HG03558 (cell line): ENCODE data around the gene ZFAND3.

Source experiments
- ATAC-seq: cut with Tn5 transposase; IDR thresholded peaks from one replicate; pipeline ENCODE4 v1.9.1; 2021; ENCODE audit warnings: moderate number of reproducible peaks; ENCODE audit not compliant: unreplicated experiment; ENCODE audit errors: extremely low read depth

ZFAND3 gene

DNA sequence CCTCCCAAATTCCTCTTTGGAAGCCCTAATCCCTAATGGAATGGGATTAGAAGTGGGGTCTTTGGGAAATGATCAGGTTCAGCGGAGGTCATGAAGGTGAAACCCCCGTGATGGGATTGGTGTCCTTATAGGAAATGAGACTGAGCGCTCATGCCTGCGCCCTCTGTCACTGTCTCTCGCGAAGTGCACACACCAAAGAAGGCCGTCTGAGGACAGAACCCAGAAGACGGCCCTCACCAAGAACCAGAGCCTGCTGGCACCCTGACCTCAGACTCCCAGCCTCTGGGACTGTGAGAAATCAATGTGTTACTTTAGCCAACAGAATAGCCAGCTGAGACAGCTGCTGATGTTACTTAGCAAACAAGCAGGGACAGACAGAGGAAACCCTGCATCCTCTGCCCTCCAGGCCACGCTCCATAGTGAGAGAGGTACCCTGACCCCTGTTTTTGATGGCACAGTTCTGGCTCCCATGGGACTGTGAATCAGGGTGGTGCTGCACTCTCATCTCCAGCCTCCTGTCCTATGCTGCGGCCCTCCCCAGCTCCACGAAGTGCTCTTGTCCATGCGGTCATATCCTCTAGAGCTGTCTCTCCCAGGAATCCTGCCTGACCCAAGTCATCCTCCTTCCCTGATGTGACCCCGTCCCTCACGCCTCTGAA lies 369.3 kb downstream of the ZFAND3 start:
- no peak for ATAC-seq

DNA sequence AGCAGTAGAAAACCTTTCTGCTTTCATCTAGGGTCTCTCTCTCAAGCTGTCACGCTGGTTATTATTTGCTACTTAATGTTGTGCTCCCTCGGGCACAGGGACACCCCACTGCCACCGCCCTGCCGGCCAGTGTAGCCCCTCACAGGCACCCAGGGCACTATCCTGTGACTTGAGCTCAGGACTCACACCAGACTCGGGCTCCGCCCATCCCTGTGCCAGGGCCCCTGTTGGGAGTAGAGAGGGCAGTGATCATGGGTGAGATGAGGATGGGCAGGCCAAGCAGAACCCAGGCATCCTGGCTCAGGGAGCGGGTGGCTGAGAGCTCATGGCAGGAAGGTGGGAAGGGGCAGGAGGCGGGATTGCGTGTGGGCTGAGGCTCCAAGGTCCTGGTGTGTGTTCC lies 371.9 kb downstream of the ZFAND3 start:
- ATAC-seq = no peak

DNA sequence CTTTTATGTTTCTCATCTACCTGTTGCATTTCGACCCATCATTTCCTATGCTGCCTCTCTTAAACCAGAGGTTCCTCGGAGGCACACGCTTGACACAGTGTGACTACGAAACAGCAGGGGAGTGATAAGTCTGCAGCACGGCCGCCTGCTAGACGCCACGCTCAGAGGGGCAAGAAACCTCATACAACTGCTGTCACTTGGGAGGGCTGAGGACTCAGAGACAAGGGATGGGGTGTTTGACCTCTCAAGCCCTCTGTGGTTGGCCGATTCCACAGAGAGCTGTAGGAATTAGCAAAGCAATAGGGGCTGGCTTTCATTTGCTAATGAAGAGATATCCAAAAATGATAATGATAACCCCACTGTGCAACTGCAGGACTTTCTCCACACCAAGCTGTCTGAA lies 372.5 kb downstream of the ZFAND3 start:
- ATAC-seq = no peak

DNA sequence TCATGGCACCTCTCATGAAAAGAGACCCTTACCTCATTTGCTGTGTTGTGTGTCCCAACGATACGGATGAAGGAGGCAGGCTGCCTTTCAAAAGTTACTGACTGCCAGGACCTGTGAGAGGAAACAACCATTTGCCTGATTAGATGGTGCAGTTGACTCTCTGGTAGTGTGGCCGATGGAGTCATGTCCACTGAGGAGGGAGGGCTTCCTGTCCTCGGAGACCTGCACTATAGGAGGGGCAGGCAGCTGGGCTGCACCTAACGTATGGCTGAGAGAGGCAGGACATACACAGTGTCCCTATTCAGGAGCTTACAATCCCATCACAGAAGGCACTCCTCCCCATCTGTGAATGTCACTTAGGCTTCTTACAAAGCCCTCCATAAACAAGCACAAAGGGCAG lies 373.0 kb downstream of the ZFAND3 start:
- ATAC-seq = no peak

DNA sequence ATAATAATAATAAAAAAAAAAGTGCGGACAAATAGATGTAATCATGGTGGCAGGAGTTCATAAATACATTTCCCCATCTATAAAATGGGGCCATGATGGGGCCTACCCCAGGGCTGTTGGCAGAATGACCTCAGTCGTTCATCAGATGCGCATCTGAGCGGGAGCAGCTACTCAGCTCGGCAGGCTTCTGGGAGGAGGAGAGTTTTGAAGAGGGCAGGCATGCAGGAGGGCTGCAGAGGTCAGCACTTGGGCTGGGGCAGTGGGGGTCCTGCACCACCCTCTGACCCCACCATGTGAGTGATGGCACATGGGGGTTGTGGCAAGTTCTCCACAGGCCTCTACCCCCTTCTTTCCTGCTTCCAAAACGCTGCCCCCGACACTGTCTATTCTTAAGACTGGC lies 373.5 kb downstream of the ZFAND3 start:
- no peak for ATAC-seq

DNA sequence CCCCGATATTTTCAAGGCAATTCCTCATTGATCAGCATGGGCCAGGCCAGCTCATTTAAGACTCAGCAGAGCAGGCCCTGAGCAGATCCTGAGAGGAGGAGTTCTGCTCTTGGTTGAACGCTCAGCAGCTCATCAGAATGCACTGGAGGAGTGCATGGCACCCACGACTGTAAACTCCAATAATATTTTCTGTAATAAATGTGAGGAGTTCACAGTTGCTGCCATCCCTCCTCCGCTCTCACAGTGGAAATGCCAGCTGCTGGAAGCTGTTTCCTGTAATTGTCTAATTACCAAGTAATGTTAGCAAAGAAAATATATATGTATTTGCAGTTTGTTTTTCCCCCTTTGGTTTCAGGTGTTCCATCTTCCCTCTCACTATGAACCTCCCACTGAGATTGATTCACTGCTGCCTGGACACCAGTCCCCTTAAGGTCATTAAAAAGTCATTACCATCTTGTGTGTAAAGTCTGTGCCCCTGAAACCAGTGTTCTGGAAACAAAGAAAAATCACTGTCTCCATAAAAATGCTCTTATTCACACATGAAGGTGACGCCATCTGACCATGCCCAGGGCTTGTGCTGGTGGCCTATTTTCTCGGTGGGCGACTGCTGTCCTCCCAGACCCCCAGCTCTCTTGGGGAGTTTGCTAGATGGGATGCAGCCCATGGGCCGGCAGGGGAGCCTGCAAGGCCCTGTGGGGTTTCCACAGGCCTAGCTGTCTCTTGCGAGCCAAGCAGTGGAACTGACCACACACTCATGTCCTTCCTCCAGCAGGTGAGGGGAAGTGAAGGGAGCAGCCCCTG lies 374.2 kb downstream of the ZFAND3 start:
- ATAC-seq = no peak

DNA sequence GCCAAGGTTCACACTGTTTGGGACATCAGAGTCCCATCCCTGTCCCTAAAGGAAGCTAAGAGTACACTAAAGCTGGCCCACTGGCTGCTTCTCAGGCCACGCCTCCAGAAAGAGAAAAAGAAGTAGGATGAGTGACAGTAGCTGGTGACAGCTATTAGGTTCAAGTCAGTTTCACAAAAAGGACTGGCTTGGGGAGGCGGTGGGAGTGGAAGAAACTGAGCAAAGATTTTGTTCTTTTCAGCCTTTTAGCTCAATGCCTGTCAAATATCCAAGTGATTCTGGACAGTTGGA lies 374.7 kb downstream of the ZFAND3 start:
- no peak for ATAC-seq

DNA sequence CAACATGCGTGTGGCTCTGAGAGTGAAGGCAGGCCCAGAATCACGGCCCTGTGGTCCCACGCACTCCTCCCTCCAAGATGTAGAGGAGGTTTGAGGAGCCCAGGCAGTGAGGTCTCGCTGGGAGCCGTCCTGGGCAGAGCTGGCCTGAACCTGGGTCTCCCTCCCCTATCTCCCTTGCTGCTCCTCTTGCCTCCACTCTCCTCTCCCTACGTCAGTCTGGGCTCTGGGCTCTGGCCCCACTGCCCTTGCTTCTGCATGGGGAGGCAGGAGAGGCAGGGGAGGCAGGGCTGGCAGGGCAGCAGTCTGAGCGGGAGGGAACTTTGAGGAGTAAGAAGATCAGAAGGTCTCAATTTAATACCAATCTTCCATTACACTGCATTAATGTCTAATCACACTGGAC lies 375.1 kb downstream of the ZFAND3 start:
- ATAC-seq = no peak

DNA sequence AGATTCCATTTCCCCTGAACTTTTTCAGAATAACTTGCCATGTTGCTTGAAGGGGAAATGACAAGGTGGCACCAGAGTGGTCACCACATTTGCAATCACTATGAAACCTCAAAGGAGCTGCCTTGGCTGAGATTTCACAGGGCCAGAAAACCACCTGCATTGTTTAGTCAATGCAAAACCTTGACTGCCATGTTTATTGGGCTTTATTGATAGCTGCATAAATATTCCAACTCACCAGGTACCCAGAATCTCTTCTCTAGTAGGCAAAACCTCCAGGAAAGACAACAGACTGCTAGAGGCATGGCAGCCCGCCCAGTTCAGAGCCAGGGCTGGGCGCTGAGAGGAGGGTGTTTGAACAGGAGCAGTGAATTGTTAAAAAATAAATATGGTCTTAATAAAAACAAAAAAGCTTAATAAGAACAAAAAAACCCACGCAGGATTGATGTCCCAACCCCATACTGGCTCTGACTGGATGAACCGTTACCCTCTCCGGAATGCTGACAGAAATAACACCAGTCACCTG lies 375.6 kb downstream of the ZFAND3 start:
- ATAC-seq = no peak

DNA sequence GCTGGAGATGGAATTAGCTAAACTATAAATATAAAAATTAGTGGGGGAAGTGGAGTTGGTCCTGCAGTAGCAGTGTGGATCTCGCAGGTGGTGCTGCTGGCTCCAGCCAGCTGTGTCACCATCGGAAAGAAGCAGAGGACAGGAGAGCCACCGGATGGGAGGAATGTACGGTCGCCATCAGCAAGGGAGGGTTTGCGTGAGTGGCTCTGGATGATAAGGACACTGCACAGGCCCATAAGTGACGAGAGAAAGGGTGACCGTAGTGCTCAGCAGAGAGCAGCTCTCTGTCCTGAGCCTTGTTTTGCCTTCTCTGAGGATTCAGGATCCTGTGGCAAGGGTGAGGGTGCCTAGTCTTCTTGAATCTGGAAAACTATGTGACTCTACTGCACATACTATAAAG lies 378.7 kb downstream of the ZFAND3 start:
- no peak for ATAC-seq
